Measurements from ENCODE around the gene ZMYND10.
A peak's percentile ranks its signal among the peaks of the same experiment; 100 is the strongest.

ZMYND10 gene

GRCh38 chr3:50371133-50371685 is 25.7 kb upstream of the ZMYND10 start:
- peak; percentile 36 for DNase-seq (ENCODE audit: low read depth)
- no peak for TF ChIP-seq CTCF (IDR thresholded peaks at IDR 0.05; ENCODE audit: insufficient read depth, low read depth, low read length, missing control alignments)

GRCh38 chr3:50370594-50370993 is 25.1 kb upstream of the ZMYND10 start:
- peak; percentile 36 for TF ChIP-seq CTCF (IDR thresholded peaks at IDR 0.05; ENCODE audit: insufficient read depth, low read depth, low read length, missing control alignments)
- DNase-seq (ENCODE audit: low read depth) = peak; percentile 42
- no peak overlapping the region for H3K4me3 ChIP-seq (ENCODE audit: low read length)

More at GRCh38 chr3:50371133-50371685, 25.7 kb upstream of the ZMYND10 start:
- no peak overlapping the region for H3K4me3 ChIP-seq (ENCODE audit: low read length)

- no peak overlapping the region for H3K4me3 ChIP-seq (ENCODE audit: low read length)
- peak; percentile 65 for DNase-seq (ENCODE audit: low read depth)
- TF ChIP-seq CTCF (IDR thresholded peaks at IDR 0.05; ENCODE audit: insufficient read depth, low read depth, low read length, missing control alignments) = no peak
These were observed 23.6 kb upstream of the ZMYND10 start for GRCh38 chr3:50369012-50369670.

- no peak for TF ChIP-seq CTCF (IDR thresholded peaks at IDR 0.05; ENCODE audit: insufficient read depth, low read depth, low read length, missing control alignments)
- H3K4me3 ChIP-seq (ENCODE audit: low read length) = peak overlapping the region; percentile 68
- DNase-seq (ENCODE audit: low read depth) = no peak
These were observed 20.3 kb upstream of the ZMYND10 start for GRCh38 chr3:50365842-50366220.

- TF ChIP-seq CTCF (IDR thresholded peaks at IDR 0.05; ENCODE audit: insufficient read depth, low read depth, low read length, missing control alignments) = no peak
- peak overlapping the region; percentile 68 for H3K4me3 ChIP-seq (ENCODE audit: low read length)
- peak; percentile 95 for DNase-seq (ENCODE audit: low read depth)
These were observed 19.7 kb upstream of the ZMYND10 start for GRCh38 chr3:50365080-50365841.

- DNase-seq (ENCODE audit: low read depth) = no peak
- peak overlapping the region; percentile 68 for H3K4me3 ChIP-seq (ENCODE audit: low read length)
- no peak for TF ChIP-seq CTCF (IDR thresholded peaks at IDR 0.05; ENCODE audit: insufficient read depth, low read depth, low read length, missing control alignments)
These were observed 19.1 kb upstream of the ZMYND10 start for GRCh38 chr3:50364573-50365079.
